ENCODE measurements around the gene CCDC121.

CCDC121 gene

GRCh38 chr2:27581417-27582128, 47.2 kb downstream of the CCDC121 start:
- DNase-seq = no peak
